Measurements from ENCODE around the gene SRRM1. TPM values are rescaled to one million over a fixed set of nuclear protein-coding genes. Genes with fewer than 3 reads are reported as not detected.

SRRM1 gene
- total RNA-seq, 3 donors from 2014 or later (not counting 1 experiment from before 2014, with no cell fraction given): 291 to 314 (median 302) TPM

DNA sequence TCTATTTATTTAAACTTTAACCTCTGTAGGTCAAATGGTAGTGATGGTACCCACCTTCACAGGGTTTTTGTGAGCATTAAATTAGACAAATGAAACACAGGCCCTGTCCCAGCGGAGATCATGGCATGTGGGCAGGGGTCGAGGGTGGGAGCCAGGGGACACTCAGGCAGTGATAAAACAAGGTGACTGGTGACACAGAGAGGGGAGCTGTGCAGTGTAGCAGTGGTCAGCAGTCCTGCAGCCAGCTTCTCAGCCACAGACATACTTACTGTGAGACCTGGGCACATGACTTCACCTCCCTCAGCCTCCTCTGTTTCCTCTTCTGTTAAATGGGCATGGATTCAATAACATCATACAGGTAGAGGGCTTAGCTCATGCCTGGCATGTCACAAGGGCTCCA lies 44.9 kb downstream of the SRRM1 start:
- TF ChIP-seq, protein P1, sequence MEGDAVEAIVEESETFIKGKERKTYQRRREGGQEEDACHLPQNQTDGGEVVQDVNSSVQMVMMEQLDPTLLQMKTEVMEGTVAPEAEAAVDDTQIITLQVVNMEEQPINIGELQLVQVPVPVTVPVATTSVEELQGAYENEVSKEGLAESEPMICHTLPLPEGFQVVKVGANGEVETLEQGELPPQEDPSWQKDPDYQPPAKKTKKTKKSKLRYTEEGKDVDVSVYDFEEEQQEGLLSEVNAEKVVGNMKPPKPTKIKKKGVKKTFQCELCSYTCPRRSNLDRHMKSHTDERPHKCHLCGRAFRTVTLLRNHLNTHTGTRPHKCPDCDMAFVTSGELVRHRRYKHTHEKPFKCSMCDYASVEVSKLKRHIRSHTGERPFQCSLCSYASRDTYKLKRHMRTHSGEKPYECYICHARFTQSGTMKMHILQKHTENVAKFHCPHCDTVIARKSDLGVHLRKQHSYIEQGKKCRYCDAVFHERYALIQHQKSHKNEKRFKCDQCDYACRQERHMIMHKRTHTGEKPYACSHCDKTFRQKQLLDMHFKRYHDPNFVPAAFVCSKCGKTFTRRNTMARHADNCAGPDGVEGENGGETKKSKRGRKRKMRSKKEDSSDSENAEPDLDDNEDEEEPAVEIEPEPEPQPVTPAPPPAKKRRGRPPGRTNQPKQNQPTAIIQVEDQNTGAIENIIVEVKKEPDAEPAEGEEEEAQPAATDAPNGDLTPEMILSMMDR (IDR thresholded peaks at IDR 0.05): no peak
- Mint-ChIP-seq H3K9me3 (no peaks in the 10 kb centered on the region), H3K36me3 (no peaks in the 10 kb centered on the region), H3K4me3 (no peak overlapping the region), H3K4me1 (peaks cover 10 to 13% of the 10 kb centered on the region in 2 donors), H3K27ac (no peak overlapping the region), H3K27me3 (ENCODE audit: low read depth in 2 of 2) (no peaks in the 10 kb centered on the region)
- no peaks in the 10 kb centered on the region for H3K36me3 ChIP-seq (ENCODE audit: control insufficient read depth, insufficient read depth, low read length)
- H3K27me3 ChIP-seq (ENCODE audit: control insufficient read depth, insufficient read depth, low read length): no peaks in the 10 kb centered on the region
- no peaks in the 10 kb centered on the region for H3K9me3 ChIP-seq (ENCODE audit: control insufficient read depth, insufficient read depth, low read length)
- DNase-seq (no peak), ATAC-seq (no peak)
- no peaks in the 10 kb centered on the region for H3K4me1 ChIP-seq (ENCODE audit: control insufficient read depth, insufficient read depth, low read length)
- H3K27ac ChIP-seq (ENCODE audit: low read length): no peak overlapping the region
- 83% methylated on average over 2 of the region's 2 CpGs for WGBS (ENCODE audit: insufficient coverage)
- no peak overlapping the region for H3K4me3 ChIP-seq (ENCODE audit: low read length)
- intact Hi-C loops (cut with micrococcal nuclease): loop anchor here (2.0 kb wide), 1 partner anchor 143 kb away; no protein-coding TSS in a partner anchor

DNA sequence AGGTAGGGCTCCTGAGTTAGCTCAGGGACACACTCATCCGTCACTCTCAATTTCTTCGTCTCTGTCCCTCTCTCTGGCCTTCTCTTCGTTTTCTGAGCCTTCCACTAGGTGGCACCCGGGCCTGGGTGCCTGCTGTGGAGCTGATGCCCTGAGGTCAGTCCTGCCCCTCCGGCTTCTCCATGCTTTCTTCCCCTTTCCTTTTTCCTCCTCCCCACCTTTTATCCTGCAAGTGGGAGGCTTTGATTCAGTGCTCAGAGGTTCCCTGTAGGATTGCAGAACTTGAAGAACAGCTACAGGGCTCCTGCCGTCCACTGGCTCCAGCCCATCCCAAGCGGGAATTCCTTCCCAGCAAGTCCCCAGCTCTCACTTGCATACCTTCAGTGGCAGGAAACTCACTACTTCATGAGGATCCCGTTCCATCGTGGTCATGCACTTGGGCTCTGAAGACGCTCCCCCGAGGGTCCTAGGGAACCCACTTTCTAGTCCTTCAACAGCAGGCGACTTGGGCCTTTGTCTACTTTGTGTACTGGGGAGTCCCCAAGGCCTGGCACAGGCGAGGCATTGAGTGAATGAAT lies 45.6 kb downstream of the SRRM1 start:
- no peaks in the 10 kb centered on the region for H3K27me3 Mint-ChIP-seq (ENCODE audit: low read depth in 2 of 2)
- 47% methylated on average over 13 of the region's 13 CpGs for WGBS (ENCODE audit: insufficient coverage)
- intact Hi-C loops (cut with micrococcal nuclease): loop anchor here (2.0 kb wide), 1 partner anchor 142 kb away; no protein-coding TSS in a partner anchor

DNA sequence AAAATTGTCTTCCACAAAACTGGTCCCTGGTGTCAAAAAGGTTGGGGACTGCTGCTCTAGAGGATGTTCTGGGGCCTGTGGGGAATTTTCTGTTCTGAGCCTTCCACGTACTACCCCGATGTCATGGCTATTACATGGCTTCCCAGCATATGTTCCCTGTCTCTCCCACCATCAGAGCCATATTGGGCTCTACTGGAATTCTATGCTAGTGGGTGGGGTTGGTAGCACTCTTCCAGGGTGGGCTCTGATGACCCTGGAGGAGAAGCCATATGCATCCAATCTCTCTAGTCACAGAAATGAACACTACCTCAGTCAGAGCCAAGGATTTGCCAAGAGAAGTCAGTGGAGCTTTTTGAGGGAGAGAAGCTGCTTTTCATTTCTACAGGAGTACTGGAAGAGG lies 47.9 kb downstream of the SRRM1 start:
- H3K4me3 Mint-ChIP-seq: no peak overlapping the region
- Histone ChIP-seq H3K4me3 (ENCODE audit: low read length) (no peak overlapping the region), H3K27ac (ENCODE audit: low read length) (no peak overlapping the region), H3K27me3 (ENCODE audit: control insufficient read depth, insufficient read depth, low read length) (no peaks in the 10 kb centered on the region), H3K36me3 (ENCODE audit: control insufficient read depth, insufficient read depth, low read length) (no peaks in the 10 kb centered on the region), H3K9me3 (ENCODE audit: control insufficient read depth, insufficient read depth, low read length) (no peaks in the 10 kb centered on the region), H3K4me1 (ENCODE audit: control insufficient read depth, insufficient read depth, low read length) (peaks cover 26% of the 10 kb centered on the region)
- WGBS (ENCODE audit: insufficient coverage): 60% methylated on average over 1 of the region's 2 CpGs
- intact Hi-C loops (cut with micrococcal nuclease): no loop called here
- H3K4me1 Mint-ChIP-seq: peaks cover 32 to 36% of the 10 kb centered on the region in 2 donors
- TF ChIP-seq, protein P1 (IDR thresholded peaks at IDR 0.05): no peak
- H3K36me3 Mint-ChIP-seq: no peaks in the 10 kb centered on the region
- no peaks in the 10 kb centered on the region for H3K27me3 Mint-ChIP-seq (ENCODE audit: low read depth in 2 of 2)
- no peak for ATAC-seq
- DNase-seq: no peak
- no peak overlapping the region for H3K27ac Mint-ChIP-seq
- H3K9me3 Mint-ChIP-seq: no peaks in the 10 kb centered on the region

More for the DNA sequence above, 45.6 kb downstream of the SRRM1 start:
- no peaks in the 10 kb centered on the region for H3K9me3 Mint-ChIP-seq
- H3K4me1 Mint-ChIP-seq: peaks cover 11 to 16% of the 10 kb centered on the region in 2 donors
- TF ChIP-seq, protein P1 (IDR thresholded peaks at IDR 0.05): peak; percentile 82
- Histone ChIP-seq H3K4me1 (ENCODE audit: control insufficient read depth, insufficient read depth, low read length) (peaks cover 3% of the 10 kb centered on the region), H3K27ac (ENCODE audit: low read length) (no peak overlapping the region), H3K36me3 (ENCODE audit: control insufficient read depth, insufficient read depth, low read length) (no peaks in the 10 kb centered on the region), H3K9me3 (ENCODE audit: control insufficient read depth, insufficient read depth, low read length) (no peaks in the 10 kb centered on the region), H3K27me3 (ENCODE audit: control insufficient read depth, insufficient read depth, low read length) (no peaks in the 10 kb centered on the region), H3K4me3 (ENCODE audit: low read length) (no peak overlapping the region)
- DNase-seq: peak; percentile 47 to 75
- ATAC-seq: peak; percentile 73 to 94 (median 94)
- H3K36me3 Mint-ChIP-seq: no peaks in the 10 kb centered on the region
- no peak overlapping the region for H3K27ac Mint-ChIP-seq
- no peak overlapping the region for H3K4me3 Mint-ChIP-seq
